A549 (cell line): ENCODE data around the gene GJB2. TPM values are rescaled to one million over a fixed set of nuclear protein-coding genes. Genes with fewer than 3 reads are reported as not detected.

Experiments used
- ATAC-seq, 2 experiments: fragments of 200-7000 bp in 1 of 2; fragments of >200 bp in 1 of 2; cut with Nextera tagmentation in 1 of 2; cut with Tn5 transposase in 1 of 2; 3 replicates each; pipeline versions ENCODE4 v1.8.0 to v1.9.1; 2018 to 2020; ENCODE audit warnings: mild to moderate bottlenecking in 1 of 2, moderate library complexity in 1 of 2
- CTCF ChIA-PET: fragments of 300-600 bp; sonication (Branson Sonifier 250); formaldehyde crosslinking; extraction: SDS; loops from one replicate; lab custom pipeline; 2021; ENCODE audit warnings: antibody characterized with exemption, inconsistent platforms; lab: Yijun Ruan, JAX
- POLR2A ChIA-PET: fragments of 350-600 bp; formaldehyde crosslinking; extraction: SDS; loops from one replicate; lab custom pipeline; 2021; ENCODE audit warnings: antibody characterized with exemption, inconsistent platforms; lab: Yijun Ruan, JAX
- DNase-seq, 2 experiments: peaks; one replicate each; pipeline versions ENCODE4 v3.0.0 to v3.0.0-alpha.2; 2011 to 2016; ENCODE audit warnings: low read depth in 1 of 2, low spot score in 1 of 2
- FAIRE-seq: peaks from 2 replicates; lab custom pipeline; 2011; peaks lifted over from hg19 to GRCh38; lab: Jason Lieb, UNC
- H3K27ac ChIP-seq, 2 experiments: fragments of >200 bp; sonication (Bioruptor Twin); formaldehyde crosslinking; 3 replicates each; pipeline ENCODE4 v1.5.1; 2016 to 2017
- H3K4me1 ChIP-seq: fragments of >200 bp; sonication (Bioruptor Twin); formaldehyde crosslinking; 3 replicates; pipeline ENCODE4 v1.6.1; 2016
- H3K4me2 ChIP-seq: fragments of >200 bp; sonication (Bioruptor Twin); formaldehyde crosslinking; 3 replicates; pipeline ENCODE4 v1.6.1; 2016
- H3K4me3 ChIP-seq: fragments of >200 bp; sonication (Bioruptor Twin); formaldehyde crosslinking; 3 replicates; pipeline ENCODE4 v1.5.1; 2016
- H3K9me3 ChIP-seq: fragments of >200 bp; sonication (Bioruptor Twin); formaldehyde crosslinking; 3 replicates; pipeline ENCODE4 v1.6.1; 2016
- BHLHE40 ChIP-seq: IDR thresholded peaks from 2 replicates; pipeline ENCODE4 v1.6.1; 2012; ENCODE audit warnings: low read depth, low read length, inconsistent platforms
- CBX2 ChIP-seq: fragments of 200-600 bp; sonication (generic); IDR thresholded peaks from 2 replicates; pipeline ENCODE4 v1.6.1; 2016; ENCODE audit warnings: low read depth, mild to moderate bottlenecking, borderline replicate concordance
- CBX8 ChIP-seq: fragments of 200-600 bp; sonication (generic); IDR thresholded peaks from 2 replicates; pipeline ENCODE4 v1.6.1; 2016
- CEBPB ChIP-seq, 2 experiments: fragments of >200 bp in 1 of 2; sonication (Bioruptor Twin) in 1 of 2; formaldehyde crosslinking in 1 of 2; IDR thresholded peaks; 2 replicates each; pipeline ENCODE4 v1.6.1; 2012 to 2016
- CHD4 ChIP-seq: fragments of 200-600 bp; sonication (generic); IDR thresholded peaks from 2 replicates; pipeline ENCODE4 v1.6.1; 2016; ENCODE audit warnings: antibody characterized with exemption, mild to moderate bottlenecking, borderline replicate concordance
- EHF ChIP-seq: fragments of 250-450 bp; sonication (Bioruptor Pico); IDR thresholded peaks from 2 replicates; pipeline ENCODE4 v1.5.0; 2020; ENCODE audit warnings: mild to moderate bottlenecking
- ESRRA ChIP-seq: fragments of 150-350 bp; IDR thresholded peaks from 2 replicates; pipeline ENCODE4 v1.6.1; 2014; ENCODE audit warnings: mild to moderate bottlenecking, low read length, borderline replicate concordance
- FOSL2 ChIP-seq, 2 experiments: fragments of 450-650 bp in 1 of 2; fragments of >200 bp in 1 of 2; sonication (Bioruptor Twin) in 1 of 2; formaldehyde crosslinking; IDR thresholded peaks; 2 replicates each; pipeline versions ENCODE4 v1.5.0 to v1.6.1; 2016 to 2020; ENCODE audit warnings: mild to moderate bottlenecking in 1 of 2, moderate library complexity in 1 of 2
- HDAC2 ChIP-seq: fragments of 200-600 bp; sonication (generic); IDR thresholded peaks from 2 replicates; pipeline ENCODE4 v1.6.1; 2016
- HOXB13 ChIP-seq: fragments of 250-450 bp; sonication (Bioruptor Pico); IDR thresholded peaks from 2 replicates; pipeline ENCODE4 v1.5.0; 2020; ENCODE audit warnings: low read depth, mild to moderate bottlenecking, moderate library complexity
- JUN ChIP-seq, 2 experiments: fragments of >200 bp; sonication (Bioruptor Twin); formaldehyde crosslinking; IDR thresholded peaks; 2 replicates in 1 of 2; 3 replicates in 1 of 2; pipeline ENCODE4 v1.6.1; 2016 to 2017
- JUNB ChIP-seq: fragments of >200 bp; sonication (Bioruptor Twin); formaldehyde crosslinking; IDR thresholded peaks from 2 replicates; pipeline ENCODE4 v1.6.1; 2016
- MAFK ChIP-seq: fragments of 450-650 bp; IDR thresholded peaks from 2 replicates; pipeline ENCODE4 v1.6.1; 2014; ENCODE audit not compliant: partially characterized antibody
- MAZ ChIP-seq: fragments of 150-350 bp; IDR thresholded peaks from 2 replicates; pipeline ENCODE4 v1.6.1; 2014; ENCODE audit warnings: antibody characterized with exemption, low read depth, low read length, borderline replicate concordance
- MYC ChIP-seq: IDR thresholded peaks from 2 replicates; pipeline ENCODE4 v1.6.1; 2012; ENCODE audit warnings: mild to moderate bottlenecking, inconsistent platforms, low read length, improper control_type of control experiment, borderline replicate concordance
- PHF8 ChIP-seq: fragments of 200-600 bp; sonication (generic); IDR thresholded peaks from 2 replicates; pipeline ENCODE4 v1.6.1; 2016; ENCODE audit warnings: low read depth, mild to moderate bottlenecking, antibody characterized with exemption, moderate library complexity, borderline replicate concordance
- POLR2AphosphoS2 ChIP-seq: conservative IDR thresholded peaks from 2 replicates; pipeline ENCODE4 v1.6.1; 2012; ENCODE audit warnings: low read length, improper control_type of control experiment, inconsistent platforms
- RARB ChIP-seq: fragments of 250-450 bp; sonication (Bioruptor Pico); IDR thresholded peaks from 2 replicates; pipeline ENCODE4 v1.8.0; 2021; ENCODE audit warnings: mild to moderate bottlenecking, moderate library complexity
- RCOR1 ChIP-seq: fragments of 150-350 bp; IDR thresholded peaks from 2 replicates; pipeline ENCODE4 v1.6.1; 2014; ENCODE audit warnings: antibody characterized with exemption, low read length, low read depth
- RNF2 ChIP-seq: fragments of 200-600 bp; sonication (generic); IDR thresholded peaks from 2 replicates; pipeline ENCODE4 v1.6.1; 2016; ENCODE audit warnings: low read depth, mild to moderate bottlenecking, antibody characterized with exemption, moderate library complexity, borderline replicate concordance
- SMC3 ChIP-seq: fragments of >200 bp; sonication (Bioruptor Twin); formaldehyde crosslinking; IDR thresholded peaks from 3 replicates; pipeline ENCODE4 v1.6.1; 2018; ENCODE audit warnings: inconsistent platforms
- SREBF2 ChIP-seq: fragments of 450-650 bp; IDR thresholded peaks from 2 replicates; pipeline ENCODE4 v1.6.1; 2014; ENCODE audit warnings: mild to moderate bottlenecking, moderate library complexity
- TP53 ChIP-seq: fragments of 250-450 bp; sonication (Bioruptor Pico); IDR thresholded peaks from 2 replicates; pipeline ENCODE4 v1.5.0; 2021; ENCODE audit warnings: mild to moderate bottlenecking, moderate library complexity
- ZC3H11A ChIP-seq: fragments of 450-650 bp; IDR thresholded peaks from 2 replicates; pipeline ENCODE4 v1.6.1; 2014; ENCODE audit warnings: antibody characterized with exemption, mild to moderate bottlenecking
- ZFP36 ChIP-seq: fragments of 450-650 bp; IDR thresholded peaks from 2 replicates; pipeline ENCODE4 v1.6.1; 2014; ENCODE audit warnings: borderline replicate concordance; ENCODE audit not compliant: partially characterized antibody
- ZSCAN20 ChIP-seq: fragments of 250-450 bp; sonication (Bioruptor Pico); IDR thresholded peaks from 2 replicates; pipeline ENCODE4 v1.8.0; 2022; ENCODE audit warnings: mild to moderate bottlenecking, moderate library complexity
- whole genome bisulfite sequencing: methylation state at CpG from one replicate; pipeline ENCODE4 v1.1.6; 2017; ENCODE audit errors: missing lambda C conversion rate; 5-methylcytosine and 5-hydroxymethylcytosine counted together
- polyA minus RNA-seq: library from RNA; depleted of rRNA, polyadenylated mRNA; stranded (reverse); fragments of >200 nt; gene quantifications from 2 replicates; pipeline ENCODE4 v1.2.3, GENCODE V29; 2011; rRNA and poly(A)+ RNA removed
- polyA plus RNA-seq, 4 experiments: library from polyadenylated mRNA; depleted of rRNA in 3 of 4; stranded (reverse); fragments of >200 nt; fragmentation: RNase III in 1 of 4; extraction: RNeasy Plus Mini Kit Qiagen cat#74134 plus additional on column Dnase treatment in 1 of 4; gene quantifications; 2 replicates in 3 of 4; 3 replicates in 1 of 4; pipeline ENCODE4 v1.2.3, GENCODE V29; 2011 to 2017
- TF ChIP-seq, protein P1 (sequence below): IDR thresholded peaks from 2 replicates; pipeline ENCODE4 v1.6.1; 2012; ENCODE audit warnings: low read depth, borderline replicate concordance
- TF ChIP-seq, protein P2 (sequence below): fragments of 250-450 bp; sonication (Bioruptor Pico); IDR thresholded peaks from 2 replicates; pipeline ENCODE4 v1.5.0; 2021; ENCODE audit warnings: mild to moderate bottlenecking, moderate library complexity, borderline replicate concordance
- TF ChIP-seq, protein P3 (sequence below): IDR thresholded peaks from 2 replicates; pipeline ENCODE4 v1.6.1; 2012
- TF ChIP-seq, protein P4 (sequence below): fragments of 150-350 bp; IDR thresholded peaks from 2 replicates; pipeline ENCODE4 v1.6.1; 2014; ENCODE audit warnings: low read depth, mild to moderate bottlenecking, low read length
- TF ChIP-seq, protein P5 (sequence below): fragments of 450-650 bp; IDR thresholded peaks from 2 replicates; pipeline ENCODE4 v1.6.1; 2014; ENCODE audit warnings: antibody characterized with exemption

Gene GJB2
- polyA plus RNA-seq (2011; rRNA removed) = 0.66 and 0.77 TPM in 2 replicates
- 0.29 and 0.35 TPM in 2 replicates for polyA plus RNA-seq (2012; cell fraction: cytosol; rRNA removed)
- 0.24 and 0.25 TPM in 2 replicates for polyA plus RNA-seq (2012; cell fraction: nucleus; rRNA removed)
- polyA plus RNA-seq (2017; fragmentation: RNase III; extraction: RNeasy Plus Mini Kit Qiagen cat#74134 plus additional on column Dnase treatment) = 0.26 to 0.40 TPM (median 0.33 TPM) in 3 replicates
- polyA minus RNA-seq = 0.39 and 0.50 TPM in 2 replicates

DNA sequence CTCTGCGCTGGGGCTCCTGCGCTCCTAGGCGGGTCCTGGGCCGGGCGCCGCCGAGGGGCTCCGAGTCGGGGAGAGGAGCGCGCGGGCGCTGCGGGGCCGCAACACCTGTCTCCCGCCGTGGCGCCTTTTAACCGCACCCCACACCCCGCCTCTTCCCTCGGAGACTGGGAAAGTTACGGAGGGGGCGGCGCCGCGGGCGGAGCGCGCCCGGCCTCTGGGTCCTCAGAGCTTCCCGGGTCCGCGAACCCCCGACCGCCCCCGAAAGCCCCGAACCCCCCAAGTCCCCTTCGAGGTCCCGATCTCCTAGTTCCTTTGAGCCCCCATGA lies at the start of gene GJB2:
TSS of gene GJB2 (minus strand) at position 103 of the 326 bp plus-strand sequence. CDS start 3,357 bp downstream, outside the sequence.
- no peak for FAIRE-seq
- peak within 1 kb of the TSS; percentile 53 to 80; a peak in 5 of 6 replicates for H3K27ac ChIP-seq
- CTCF ChIA-PET = interaction anchor here (1.0 to 3.5 kb wide), 3 partner anchors 11 to 227 kb away, joined by 3 to 16 read pairs (median 4); no protein-coding TSS in a partner anchor

DNA sequence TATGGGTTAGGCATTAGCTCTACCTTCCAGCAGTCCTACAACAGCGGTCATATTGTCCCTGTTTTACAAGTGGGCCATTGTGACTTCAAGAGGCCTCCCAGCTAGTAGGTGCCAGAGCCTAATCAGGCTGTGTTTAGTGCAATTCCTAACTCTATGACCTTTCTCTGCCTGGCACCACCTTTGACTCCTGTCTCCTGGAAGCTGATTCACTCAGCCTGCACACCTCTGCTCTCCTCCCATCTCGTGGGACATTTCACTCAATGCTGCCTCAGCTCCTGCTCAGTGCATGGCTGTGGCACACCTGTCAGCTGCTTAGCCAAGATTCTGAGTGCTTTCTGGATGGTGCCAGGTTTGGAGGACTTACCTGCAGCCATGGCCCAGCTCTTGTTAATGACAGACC lies 48.9 kb upstream of the GJB2 start:
- no peak for ATAC-seq
- FAIRE-seq = no peak
- no peak for DNase-seq

More for the DNA sequence above, at the start of gene GJB2:
- no peaks in the 10 kb centered on the region for H3K9me3 ChIP-seq
- no CpG with 5 or more reads among the region's 39 CpGs for WGBS
- TF ChIP-seq RCOR1 (no peak), POLR2AphosphoS2 (no peak), RNF2 (no peak), JUNB (no peak), MYC (no peak), CHD4 (no peak), BHLHE40 (no peak)
- TF ChIP-seq, all 56 proteins: peak for 0
- ATAC-seq = peak; percentile 58 to 63; a peak in 4 of 6 replicates
- Histone ChIP-seq H3K4me2 (peak within 1 kb of the TSS; percentile 100), H3K4me1 (peaks cover 7% of the 10 kb centered on the region; the same call in 1 of the 3 replicates), H3K4me3 (peak within 1 kb of the TSS; percentile 76)
- DNase-seq = no peak
- POLR2A ChIA-PET = interaction anchor here (0.6 kb wide), 1 partner anchor 695 kb away, joined by 7 read pairs; no protein-coding TSS in a partner anchor

DNA sequence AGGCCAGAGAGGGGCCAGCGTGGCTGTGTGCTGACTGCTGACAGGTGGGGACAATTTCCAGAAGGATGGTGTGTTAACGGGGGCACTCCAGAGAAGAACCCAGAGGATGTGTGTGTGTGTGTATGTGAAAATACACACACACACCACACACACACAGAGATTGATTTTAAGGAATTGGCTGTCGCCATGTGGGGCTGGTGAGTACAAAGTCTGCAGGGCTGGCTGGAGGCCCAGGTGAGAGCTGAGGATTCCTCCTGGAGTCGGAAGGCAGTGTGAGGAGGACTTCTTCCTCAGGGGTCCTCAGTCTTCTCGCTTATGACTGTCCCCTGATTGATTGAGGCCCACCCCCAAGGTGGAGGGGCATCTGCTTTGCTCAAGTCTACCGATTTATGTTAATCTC lies 47.0 kb upstream of the GJB2 start:
- no peak for FAIRE-seq
- TF ChIP-seq FOSL2 (IDR thresholded peaks at IDR 0.05) (no peak), FOSL2 (CRISPR knock-in tag; IDR thresholded peaks at IDR 0.05) (no peak), MAFK (no peak), HDAC2 (no peak), RNF2 (no peak), ZFP36 (no peak), POLR2AphosphoS2 (no peak), CBX2 (no peak), EHF (CRISPR knock-in tag) (no peak), RCOR1 (no peak), RARB (CRISPR knock-in tag) (no peak), SREBF2 (no peak), JUNB (no peak), SMC3 (no peak), MAZ (no peak), JUN (IDR thresholded peaks at IDR 0.05) (no peak)
- TF ChIP-seq, protein P1, sequence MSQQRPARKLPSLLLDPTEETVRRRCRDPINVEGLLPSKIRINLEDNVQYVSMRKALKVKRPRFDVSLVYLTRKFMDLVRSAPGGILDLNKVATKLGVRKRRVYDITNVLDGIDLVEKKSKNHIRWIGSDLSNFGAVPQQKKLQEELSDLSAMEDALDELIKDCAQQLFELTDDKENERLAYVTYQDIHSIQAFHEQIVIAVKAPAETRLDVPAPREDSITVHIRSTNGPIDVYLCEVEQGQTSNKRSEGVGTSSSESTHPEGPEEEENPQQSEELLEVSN = no peak
- TF ChIP-seq, protein P2, sequence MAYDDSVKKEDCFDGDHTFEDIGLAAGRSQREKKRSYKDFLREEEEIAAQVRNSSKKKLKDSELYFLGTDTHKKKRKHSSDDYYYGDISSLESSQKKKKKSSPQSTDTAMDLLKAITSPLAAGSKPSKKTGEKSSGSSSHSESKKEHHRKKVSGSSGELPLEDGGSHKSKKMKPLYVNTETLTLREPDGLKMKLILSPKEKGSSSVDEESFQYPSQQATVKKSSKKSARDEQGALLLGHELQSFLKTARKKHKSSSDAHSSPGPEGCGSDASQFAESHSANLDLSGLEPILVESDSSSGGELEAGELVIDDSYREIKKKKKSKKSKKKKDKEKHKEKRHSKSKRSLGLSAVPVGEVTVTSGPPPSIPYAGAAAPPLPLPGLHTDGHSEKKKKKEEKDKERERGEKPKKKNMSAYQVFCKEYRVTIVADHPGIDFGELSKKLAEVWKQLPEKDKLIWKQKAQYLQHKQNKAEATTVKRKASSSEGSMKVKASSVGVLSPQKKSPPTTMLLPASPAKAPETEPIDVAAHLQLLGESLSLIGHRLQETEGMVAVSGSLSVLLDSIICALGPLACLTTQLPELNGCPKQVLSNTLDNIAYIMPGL (CRISPR knock-in tag) = no peak
- TF ChIP-seq, protein P3, sequence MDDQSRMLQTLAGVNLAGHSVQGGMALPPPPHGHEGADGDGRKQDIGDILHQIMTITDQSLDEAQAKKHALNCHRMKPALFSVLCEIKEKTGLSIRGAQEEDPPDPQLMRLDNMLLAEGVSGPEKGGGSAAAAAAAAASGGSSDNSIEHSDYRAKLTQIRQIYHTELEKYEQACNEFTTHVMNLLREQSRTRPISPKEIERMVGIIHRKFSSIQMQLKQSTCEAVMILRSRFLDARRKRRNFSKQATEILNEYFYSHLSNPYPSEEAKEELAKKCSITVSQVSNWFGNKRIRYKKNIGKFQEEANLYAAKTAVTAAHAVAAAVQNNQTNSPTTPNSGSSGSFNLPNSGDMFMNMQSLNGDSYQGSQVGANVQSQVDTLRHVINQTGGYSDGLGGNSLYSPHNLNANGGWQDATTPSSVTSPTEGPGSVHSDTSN = no peak
- TF ChIP-seq, protein P4, sequence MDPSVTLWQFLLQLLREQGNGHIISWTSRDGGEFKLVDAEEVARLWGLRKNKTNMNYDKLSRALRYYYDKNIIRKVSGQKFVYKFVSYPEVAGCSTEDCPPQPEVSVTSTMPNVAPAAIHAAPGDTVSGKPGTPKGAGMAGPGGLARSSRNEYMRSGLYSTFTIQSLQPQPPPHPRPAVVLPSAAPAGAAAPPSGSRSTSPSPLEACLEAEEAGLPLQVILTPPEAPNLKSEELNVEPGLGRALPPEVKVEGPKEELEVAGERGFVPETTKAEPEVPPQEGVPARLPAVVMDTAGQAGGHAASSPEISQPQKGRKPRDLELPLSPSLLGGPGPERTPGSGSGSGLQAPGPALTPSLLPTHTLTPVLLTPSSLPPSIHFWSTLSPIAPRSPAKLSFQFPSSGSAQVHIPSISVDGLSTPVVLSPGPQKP = no peak
- TF ChIP-seq, protein P5, sequence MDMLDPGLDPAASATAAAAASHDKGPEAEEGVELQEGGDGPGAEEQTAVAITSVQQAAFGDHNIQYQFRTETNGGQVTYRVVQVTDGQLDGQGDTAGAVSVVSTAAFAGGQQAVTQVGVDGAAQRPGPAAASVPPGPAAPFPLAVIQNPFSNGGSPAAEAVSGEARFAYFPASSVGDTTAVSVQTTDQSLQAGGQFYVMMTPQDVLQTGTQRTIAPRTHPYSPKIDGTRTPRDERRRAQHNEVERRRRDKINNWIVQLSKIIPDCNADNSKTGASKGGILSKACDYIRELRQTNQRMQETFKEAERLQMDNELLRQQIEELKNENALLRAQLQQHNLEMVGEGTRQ = no peak
- CTCF ChIA-PET = interaction anchor here (1.4 kb wide), 1 partner anchor 88 kb away, joined by 3 read pairs; no protein-coding TSS in a partner anchor

More for the DNA sequence above, 48.9 kb upstream of the GJB2 start:
- no peaks in the 10 kb centered on the region for H3K9me3 ChIP-seq
- no peak overlapping the region for H3K27ac ChIP-seq
- POLR2A ChIA-PET = no interaction called here
- H3K4me2 ChIP-seq = no peak overlapping the region
- WGBS = 20% methylated on average over 2 of the region's 2 CpGs
- no peaks in the 10 kb centered on the region for H3K4me1 ChIP-seq
- H3K4me3 ChIP-seq = no peak overlapping the region
- CTCF ChIA-PET = interaction anchor here (1.0 kb wide), 2 partner anchors 9 to 45 kb away, joined by 3 read pairs; no protein-coding TSS in a partner anchor
- TF ChIP-seq TP53 (CRISPR knock-in tag) (no peak), ZC3H11A (no peak), ZSCAN20 (no peak), HOXB13 (no peak), ESRRA (no peak), CEBPB (IDR thresholded peaks at IDR 0.05) (no peak), POLR2AphosphoS2 (no peak), PHF8 (no peak), SREBF2 (no peak), CBX8 (no peak)

More for the DNA sequence above, 47.0 kb upstream of the GJB2 start:
- Histone ChIP-seq H3K4me2 (no peak overlapping the region), H3K9me3 (no peaks in the 10 kb centered on the region), H3K4me1 (no peaks in the 10 kb centered on the region), H3K4me3 (no peak overlapping the region), H3K27ac (no peak overlapping the region)
- 47% methylated on average over 6 of the region's 6 CpGs for whole genome bisulfite sequencing
- POLR2A ChIA-PET = no interaction called here
- DNase-seq = no peak
- ATAC-seq = no peak
